ENCODE results near the gene FZR1. TPM values are rescaled to one million over a fixed set of nuclear protein-coding genes. Genes with fewer than 3 reads are reported as not detected.

FZR1 gene
- total RNA-seq, 2 experiments from 2014 or later = 61.2 to 65.3 TPM

DNA sequence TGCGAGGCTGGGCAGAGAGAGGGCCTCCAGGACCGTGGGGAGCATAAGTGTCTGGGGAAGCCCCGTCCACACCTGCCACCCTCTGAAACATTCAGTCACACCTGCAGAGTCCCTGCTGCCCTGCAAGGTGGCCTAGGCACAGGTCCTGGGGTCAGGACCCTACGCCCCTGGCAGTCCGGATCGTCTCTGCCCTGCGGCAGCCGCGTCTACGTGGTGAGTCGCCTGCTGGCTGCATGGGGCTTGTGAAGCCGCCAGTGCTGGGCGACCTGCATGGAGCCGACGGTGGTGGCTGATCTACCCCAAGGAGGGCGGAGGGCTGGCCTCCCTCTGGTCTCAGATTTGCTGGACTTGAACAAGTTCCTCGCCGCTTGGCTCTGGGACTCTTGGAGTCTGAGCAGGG, 13.0 kb downstream of the FZR1 start:
- peaks cover 48% of the 10 kb centered on the region for H3K36me3 ChIP-seq (ENCODE audit: insufficient read depth, low read length)
- no peak overlapping the region for H3K27ac ChIP-seq (ENCODE audit: low read depth, low read length, poor library complexity, severe bottlenecking)
- TF ChIP-seq, protein P1, sequence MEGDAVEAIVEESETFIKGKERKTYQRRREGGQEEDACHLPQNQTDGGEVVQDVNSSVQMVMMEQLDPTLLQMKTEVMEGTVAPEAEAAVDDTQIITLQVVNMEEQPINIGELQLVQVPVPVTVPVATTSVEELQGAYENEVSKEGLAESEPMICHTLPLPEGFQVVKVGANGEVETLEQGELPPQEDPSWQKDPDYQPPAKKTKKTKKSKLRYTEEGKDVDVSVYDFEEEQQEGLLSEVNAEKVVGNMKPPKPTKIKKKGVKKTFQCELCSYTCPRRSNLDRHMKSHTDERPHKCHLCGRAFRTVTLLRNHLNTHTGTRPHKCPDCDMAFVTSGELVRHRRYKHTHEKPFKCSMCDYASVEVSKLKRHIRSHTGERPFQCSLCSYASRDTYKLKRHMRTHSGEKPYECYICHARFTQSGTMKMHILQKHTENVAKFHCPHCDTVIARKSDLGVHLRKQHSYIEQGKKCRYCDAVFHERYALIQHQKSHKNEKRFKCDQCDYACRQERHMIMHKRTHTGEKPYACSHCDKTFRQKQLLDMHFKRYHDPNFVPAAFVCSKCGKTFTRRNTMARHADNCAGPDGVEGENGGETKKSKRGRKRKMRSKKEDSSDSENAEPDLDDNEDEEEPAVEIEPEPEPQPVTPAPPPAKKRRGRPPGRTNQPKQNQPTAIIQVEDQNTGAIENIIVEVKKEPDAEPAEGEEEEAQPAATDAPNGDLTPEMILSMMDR (conservative IDR thresholded peaks at IDR 0.05; ENCODE audit: low read length) = no peak
- TF ChIP-seq EZH2phosphoT487 (IDR thresholded peaks at IDR 0.05; ENCODE audit: borderline replicate concordance, low read depth, low read length) = no peak
- no peaks in the 10 kb centered on the region for H3K9me2 ChIP-seq (ENCODE audit: insufficient read depth, low read length)
- CTCF ChIA-PET (ENCODE audit: unreplicated experiment) = no interaction called here
- no peak overlapping the region for H3K4me2 ChIP-seq (ENCODE audit: low read length)
- H3K79me2 ChIP-seq (ENCODE audit: insufficient read depth, low read depth, low read length) = peaks cover 4% of the 10 kb centered on the region; the same call in 1 of the 2 replicates
- H3K4me1 ChIP-seq (ENCODE audit: insufficient read depth, low read length, poor library complexity, severe bottlenecking) = peaks cover 16% of the 10 kb centered on the region
- no TSS peak for BruUV-seq (replicated peaks)
- POLR2A ChIA-PET = no interaction called here
- DNase-seq (ENCODE audit: low spot score) = no peak
- H3K4me3 ChIP-seq (ENCODE audit: low read depth, low read length, poor library complexity, severe bottlenecking) = no peak overlapping the region
- H3K9me3 ChIP-seq (ENCODE audit: low read length) = no peaks in the 10 kb centered on the region
- H2AFZ ChIP-seq (ENCODE audit: low read length) = no peak overlapping the region
- intact Hi-C loops (cut with micrococcal nuclease; ENCODE audit: unreplicated experiment) = no loop called here
- no peaks in the 10 kb centered on the region for H4K20me1 ChIP-seq (ENCODE audit: insufficient read depth, low read length)

DNA sequence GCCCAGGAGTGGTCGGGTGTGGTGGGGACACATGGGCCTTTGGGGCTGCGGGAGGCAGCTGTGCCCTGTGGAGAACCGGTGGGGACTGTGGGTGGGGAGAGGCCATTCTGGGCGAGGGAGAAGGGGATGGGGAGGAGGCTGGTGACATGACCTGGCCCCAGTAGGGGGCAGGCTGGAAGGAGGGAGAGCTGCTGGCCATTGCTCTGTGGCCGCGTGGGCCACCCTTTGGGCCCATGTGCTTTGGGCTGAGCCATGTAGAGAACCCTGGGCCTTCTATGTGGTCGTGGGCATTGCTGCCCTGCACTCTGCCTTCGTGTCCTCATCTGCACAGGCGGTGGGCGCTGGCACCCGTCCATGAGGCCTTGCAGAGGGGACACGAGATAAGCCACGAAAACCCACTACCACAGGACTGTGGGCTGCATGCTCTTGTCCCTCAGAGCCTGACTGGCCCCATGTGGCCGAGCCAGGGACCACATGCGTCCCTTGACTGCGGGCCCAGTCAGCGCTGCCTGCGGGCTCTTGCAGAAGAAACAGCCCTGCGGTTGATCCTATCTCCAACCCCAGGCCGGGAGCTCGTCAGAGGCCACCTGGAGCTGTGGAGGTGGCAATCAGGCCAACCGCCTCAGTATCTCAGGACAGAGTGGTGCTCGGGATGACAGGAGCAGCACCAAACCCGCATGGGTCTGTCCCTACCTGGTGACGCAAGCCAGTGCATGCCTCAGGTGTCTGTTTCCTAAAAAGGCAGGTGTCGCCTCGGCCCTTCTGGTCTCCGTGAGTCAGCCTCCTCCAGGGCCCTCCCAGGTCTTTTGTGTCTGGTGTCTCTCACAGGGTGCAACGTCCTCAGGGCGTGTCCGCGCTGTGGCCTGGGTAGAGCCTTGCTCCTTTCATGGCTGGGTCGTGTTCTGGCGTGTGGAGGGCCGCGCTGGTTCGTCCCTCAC, 14.3 kb downstream of the FZR1 start:
- intact Hi-C loops (cut with micrococcal nuclease; ENCODE audit: unreplicated experiment) = no loop called here
- ChIA-PET CTCF (ENCODE audit: unreplicated experiment) (no interaction called here), POLR2A (no interaction called here)
- Histone ChIP-seq H3K36me3 (ENCODE audit: insufficient read depth, low read length) (peaks cover 57% of the 10 kb centered on the region), H3K4me2 (ENCODE audit: low read length) (no peak overlapping the region), H4K20me1 (ENCODE audit: insufficient read depth, low read length) (no peaks in the 10 kb centered on the region), H3K79me2 (ENCODE audit: insufficient read depth, low read depth, low read length) (peaks cover 4% of the 10 kb centered on the region; the same call in 1 of the 2 replicates), H3K4me1 (ENCODE audit: insufficient read depth, low read length, poor library complexity, severe bottlenecking) (peaks cover 16% of the 10 kb centered on the region), H3K9me2 (ENCODE audit: insufficient read depth, low read length) (no peaks in the 10 kb centered on the region), H3K4me3 (ENCODE audit: low read depth, low read length, poor library complexity, severe bottlenecking) (no peak overlapping the region), H3K27ac (ENCODE audit: low read depth, low read length, poor library complexity, severe bottlenecking) (no peak overlapping the region), H2AFZ (ENCODE audit: low read length) (no peak overlapping the region), H3K9me3 (ENCODE audit: low read length) (no peaks in the 10 kb centered on the region)
- DNase-seq (ENCODE audit: low spot score) = no peak
- no TSS peak for BruUV-seq (replicated peaks)
- TF ChIP-seq, protein P1 (conservative IDR thresholded peaks at IDR 0.05; ENCODE audit: low read length) = no peak
- TF ChIP-seq EZH2phosphoT487 (IDR thresholded peaks at IDR 0.05; ENCODE audit: borderline replicate concordance, low read depth, low read length) = no peak

DNA sequence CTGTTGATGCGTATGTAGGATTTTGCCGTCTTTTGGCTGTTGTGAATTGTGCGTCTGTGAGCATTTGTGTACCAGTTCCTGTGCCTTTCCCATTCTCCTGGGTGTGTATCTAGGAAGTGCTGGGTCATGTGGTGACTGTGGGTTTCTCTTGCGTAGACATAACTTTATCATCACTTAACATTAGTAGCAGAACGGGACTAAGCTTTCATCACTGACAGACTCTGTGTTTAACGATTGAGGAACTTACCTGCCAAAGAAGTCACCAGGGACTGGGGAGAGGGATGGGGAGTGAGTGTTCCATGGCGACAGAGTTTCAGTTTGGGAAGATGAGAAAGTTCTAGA, 15.0 kb downstream of the FZR1 start:
- Histone ChIP-seq H4K20me1 (ENCODE audit: insufficient read depth, low read length) (no peaks in the 10 kb centered on the region), H2AFZ (ENCODE audit: low read length) (no peak overlapping the region), H3K79me2 (ENCODE audit: insufficient read depth, low read depth, low read length) (peaks cover 4% of the 10 kb centered on the region; the same call in 1 of the 2 replicates), H3K36me3 (ENCODE audit: insufficient read depth, low read length) (peaks cover 60% of the 10 kb centered on the region), H3K4me1 (ENCODE audit: insufficient read depth, low read length, poor library complexity, severe bottlenecking) (peaks cover 12% of the 10 kb centered on the region), H3K27ac (ENCODE audit: low read depth, low read length, poor library complexity, severe bottlenecking) (no peak overlapping the region), H3K9me3 (ENCODE audit: low read length) (no peaks in the 10 kb centered on the region), H3K4me3 (ENCODE audit: low read depth, low read length, poor library complexity, severe bottlenecking) (no peak overlapping the region), H3K4me2 (ENCODE audit: low read length) (no peak overlapping the region), H3K9me2 (ENCODE audit: insufficient read depth, low read length) (no peaks in the 10 kb centered on the region)
- CTCF ChIA-PET (ENCODE audit: unreplicated experiment) = no interaction called here
- DNase-seq (ENCODE audit: low spot score) = no peak
- no peak for TF ChIP-seq EZH2phosphoT487 (IDR thresholded peaks at IDR 0.05; ENCODE audit: borderline replicate concordance, low read depth, low read length)
- TF ChIP-seq, protein P1 (conservative IDR thresholded peaks at IDR 0.05; ENCODE audit: low read length) = no peak
- intact Hi-C loops (cut with micrococcal nuclease; ENCODE audit: unreplicated experiment) = no loop called here
- BruUV-seq (replicated peaks) = no TSS peak
- POLR2A ChIA-PET = no interaction called here

All from OCI-LY7 (cell line).